NAMALWA (cell line): ENCODE measurements around the gene GJC2.
A peak's percentile ranks its signal among the peaks of the same experiment; 100 is the strongest.
"Not testable (repeated sequence)": the region's sequence is repeated elsewhere in the genome, so short reads cannot be mapped to it uniquely, and the experiment has no call there.

ENCODE experiments used
- DNase-seq: peaks from one replicate; pipeline ENCODE4 v3.0.0-alpha.2; 2015; ENCODE audit warnings: low spot score

Gene GJC2

DNA sequence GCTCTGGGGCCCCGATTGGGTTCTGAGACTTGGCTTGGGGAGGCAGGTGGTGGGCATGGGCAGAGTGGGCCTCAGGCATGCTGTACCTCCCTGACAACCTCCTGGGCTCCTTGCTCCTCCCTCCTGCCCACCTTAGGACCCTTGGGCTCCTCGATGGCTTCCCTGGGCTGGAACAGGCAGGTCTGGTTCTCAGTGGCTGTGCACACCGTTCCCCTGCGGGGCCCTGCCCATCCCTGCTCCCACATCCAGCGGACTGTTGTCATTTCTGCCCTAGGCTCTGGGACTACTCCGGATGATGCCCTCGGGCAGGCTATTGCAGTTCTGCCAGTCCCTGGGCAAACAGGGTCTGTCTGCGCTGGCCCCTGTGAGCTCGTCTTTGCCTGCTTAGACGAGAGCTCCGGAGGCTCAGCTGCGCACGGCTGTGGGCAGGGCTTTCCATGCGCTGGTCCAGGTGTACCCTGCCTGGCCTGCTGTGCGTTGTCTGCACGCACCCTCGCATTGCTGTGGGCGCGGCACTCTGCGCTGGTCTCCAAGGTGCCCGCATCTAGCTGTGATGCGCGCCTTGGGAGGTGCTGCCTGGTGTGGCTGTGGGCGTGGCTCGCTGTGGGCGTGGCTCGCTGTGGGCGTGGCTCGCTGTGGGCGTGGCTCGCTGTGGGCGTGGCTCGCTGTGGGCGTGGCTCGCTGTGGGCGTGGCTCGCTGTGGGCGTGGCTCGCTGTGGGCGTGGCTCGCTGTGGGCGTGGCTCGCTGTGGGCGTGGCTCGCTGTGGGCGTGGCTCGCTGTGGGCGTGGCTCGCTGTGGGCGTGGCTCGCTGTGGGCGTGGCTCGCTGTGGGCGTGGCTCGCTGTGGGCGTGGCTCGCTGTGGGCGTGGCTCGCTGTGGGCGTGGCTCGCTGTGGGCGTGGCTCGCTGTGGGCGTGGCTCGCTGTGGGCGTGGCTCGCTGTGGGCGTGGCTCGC is 24.1 kb downstream of the GJC2 start:
- DNase-seq, result peak; percentile 45

DNA sequence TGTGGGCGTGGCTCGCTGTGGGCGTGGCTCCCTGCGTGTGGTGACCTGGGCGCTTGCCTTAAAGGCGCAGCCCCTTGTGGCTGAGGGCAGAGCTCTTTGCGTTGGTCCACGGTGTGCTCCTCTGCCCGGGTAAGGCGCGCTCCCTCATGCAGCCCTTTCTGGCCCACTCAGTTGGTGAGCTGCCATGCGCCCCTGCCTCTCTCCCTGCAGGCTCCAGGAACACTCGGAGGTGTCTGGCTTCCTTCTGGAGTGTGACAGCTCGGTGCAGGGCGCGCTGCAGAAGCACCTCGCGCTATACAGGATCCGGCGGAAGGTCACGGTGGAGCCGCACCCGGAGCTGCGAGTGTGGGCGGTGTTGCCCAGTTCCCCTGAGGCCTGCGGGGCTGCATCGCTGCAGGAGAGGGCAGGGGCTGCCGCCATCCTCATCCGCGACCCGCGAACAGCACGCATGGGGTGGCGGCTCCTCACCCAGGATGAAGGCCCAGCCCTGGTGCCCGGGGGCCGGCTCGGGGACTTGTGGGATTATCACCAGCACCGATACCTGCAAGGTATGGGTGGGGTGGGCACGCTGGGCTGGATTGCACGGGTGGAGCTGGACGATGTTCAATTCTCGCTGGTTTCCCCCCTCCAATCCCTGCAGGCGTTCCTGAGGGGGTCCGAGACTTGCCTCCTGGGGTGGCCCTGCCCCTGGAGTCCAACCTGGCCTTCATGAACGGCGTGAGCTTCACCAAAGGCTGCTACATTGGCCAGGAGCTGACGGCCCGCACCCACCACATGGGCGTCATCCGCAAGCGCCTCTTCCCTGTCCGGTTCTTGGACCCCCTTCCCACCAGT is 25.0 kb downstream of the GJC2 start:
- peak; percentile 76 for DNase-seq

DNA sequence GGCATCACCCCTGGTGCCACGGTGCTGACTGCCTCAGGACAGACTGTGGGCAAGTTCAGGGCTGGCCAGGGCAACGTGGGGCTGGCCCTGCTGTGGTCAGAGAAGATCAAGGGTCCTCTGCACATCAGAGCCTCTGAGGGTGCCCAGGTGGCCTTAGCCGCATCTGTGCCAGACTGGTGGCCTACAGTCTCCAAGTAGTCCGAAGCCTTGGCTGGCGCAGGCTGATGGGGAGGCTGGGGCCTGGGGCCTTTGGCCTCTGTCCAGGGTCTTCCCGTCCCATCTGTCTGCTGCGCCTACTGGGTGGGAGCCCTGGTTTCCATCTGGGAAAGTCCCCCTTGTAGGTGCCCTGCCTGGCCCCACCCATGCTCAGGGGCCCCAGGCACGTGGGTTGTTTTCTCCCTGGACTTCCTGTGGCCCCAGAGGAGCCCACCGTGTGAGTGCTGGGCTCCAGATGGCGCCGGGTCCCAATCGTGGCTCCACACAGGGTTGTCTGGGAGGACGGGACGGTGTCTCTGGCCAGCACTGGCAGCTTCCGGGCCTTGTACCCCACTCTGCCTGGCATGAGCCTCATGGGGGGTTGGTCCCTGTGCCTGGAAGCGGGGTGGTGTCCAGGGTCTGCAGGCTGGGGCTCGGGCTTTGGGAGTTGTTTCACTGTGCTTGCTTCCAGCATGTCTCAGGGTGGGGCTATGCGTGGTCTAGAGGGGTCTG is 25.7 kb downstream of the GJC2 start:
- no peak for DNase-seq

DNA sequence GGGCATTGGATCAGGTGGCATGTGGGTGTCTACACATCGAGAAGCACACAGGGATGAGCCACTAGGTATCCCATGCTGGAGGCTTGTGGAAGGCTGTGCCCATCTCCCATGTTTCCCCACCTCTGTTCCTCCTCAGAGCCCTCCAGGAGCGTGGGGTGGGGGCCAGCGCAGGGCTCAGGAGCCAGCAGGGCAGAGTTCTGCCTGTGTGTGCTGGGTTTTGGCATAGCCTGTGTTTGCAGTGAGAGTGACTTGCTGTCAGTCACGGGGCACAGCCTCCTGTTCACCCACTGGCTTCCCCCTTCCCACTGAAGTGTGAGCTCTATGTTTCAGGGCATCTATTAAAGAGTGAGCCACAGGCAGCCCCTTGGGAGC is 26.3 kb downstream of the GJC2 start:
- no peak for DNase-seq

DNA sequence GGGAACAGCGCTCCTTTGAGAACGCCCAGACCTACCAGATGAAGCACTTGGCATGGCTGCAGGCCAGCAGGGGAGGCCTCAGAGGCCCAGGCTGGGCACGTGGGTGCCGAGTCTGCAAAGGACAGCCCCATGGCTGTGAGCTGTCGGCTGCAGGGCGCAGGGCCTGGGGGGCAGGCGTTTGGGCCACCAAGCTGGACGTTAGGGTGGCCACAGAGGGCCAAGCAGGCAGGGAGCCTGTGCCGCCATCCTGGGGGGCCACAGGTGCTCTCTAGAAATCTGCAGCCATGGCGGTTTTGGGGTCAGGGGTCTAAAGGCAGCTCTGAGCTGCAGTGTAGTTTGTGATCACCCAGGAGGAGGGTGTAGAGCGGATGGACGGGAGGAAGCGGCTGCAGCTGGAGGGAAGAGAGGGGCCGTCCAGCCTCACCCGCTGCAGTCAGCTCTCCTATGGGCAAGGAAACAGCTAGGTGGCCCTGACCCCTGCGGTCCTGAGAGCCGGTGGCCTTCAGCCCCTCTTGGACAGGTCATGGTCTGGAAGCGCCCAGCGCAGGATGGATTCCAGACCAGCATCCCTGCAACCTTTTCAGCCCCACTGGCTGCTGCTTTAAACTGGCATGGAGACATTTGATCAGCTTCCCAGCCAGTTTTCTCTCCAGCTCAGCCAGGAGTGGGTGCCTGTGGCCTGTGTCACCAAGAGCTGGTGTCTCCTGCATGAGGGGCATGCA is 26.9 kb downstream of the GJC2 start:
- DNase-seq, result no peak

DNA sequence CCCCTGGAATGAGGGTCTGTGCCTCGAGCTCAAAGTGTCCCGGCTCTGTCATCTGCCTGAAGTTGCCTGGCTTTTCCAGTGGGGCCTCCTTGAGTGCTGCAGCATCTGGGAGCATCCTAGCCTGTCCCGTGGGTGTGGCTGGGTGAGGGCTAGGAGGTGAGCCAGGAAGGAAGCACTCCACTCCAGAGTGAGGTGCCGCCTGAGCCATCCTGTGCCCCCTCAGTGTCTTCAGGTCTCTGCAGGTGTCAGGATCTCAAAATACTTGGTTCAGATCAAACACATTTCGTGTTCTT is 27.4 kb downstream of the GJC2 start:
- DNase-seq, result no peak

DNA sequence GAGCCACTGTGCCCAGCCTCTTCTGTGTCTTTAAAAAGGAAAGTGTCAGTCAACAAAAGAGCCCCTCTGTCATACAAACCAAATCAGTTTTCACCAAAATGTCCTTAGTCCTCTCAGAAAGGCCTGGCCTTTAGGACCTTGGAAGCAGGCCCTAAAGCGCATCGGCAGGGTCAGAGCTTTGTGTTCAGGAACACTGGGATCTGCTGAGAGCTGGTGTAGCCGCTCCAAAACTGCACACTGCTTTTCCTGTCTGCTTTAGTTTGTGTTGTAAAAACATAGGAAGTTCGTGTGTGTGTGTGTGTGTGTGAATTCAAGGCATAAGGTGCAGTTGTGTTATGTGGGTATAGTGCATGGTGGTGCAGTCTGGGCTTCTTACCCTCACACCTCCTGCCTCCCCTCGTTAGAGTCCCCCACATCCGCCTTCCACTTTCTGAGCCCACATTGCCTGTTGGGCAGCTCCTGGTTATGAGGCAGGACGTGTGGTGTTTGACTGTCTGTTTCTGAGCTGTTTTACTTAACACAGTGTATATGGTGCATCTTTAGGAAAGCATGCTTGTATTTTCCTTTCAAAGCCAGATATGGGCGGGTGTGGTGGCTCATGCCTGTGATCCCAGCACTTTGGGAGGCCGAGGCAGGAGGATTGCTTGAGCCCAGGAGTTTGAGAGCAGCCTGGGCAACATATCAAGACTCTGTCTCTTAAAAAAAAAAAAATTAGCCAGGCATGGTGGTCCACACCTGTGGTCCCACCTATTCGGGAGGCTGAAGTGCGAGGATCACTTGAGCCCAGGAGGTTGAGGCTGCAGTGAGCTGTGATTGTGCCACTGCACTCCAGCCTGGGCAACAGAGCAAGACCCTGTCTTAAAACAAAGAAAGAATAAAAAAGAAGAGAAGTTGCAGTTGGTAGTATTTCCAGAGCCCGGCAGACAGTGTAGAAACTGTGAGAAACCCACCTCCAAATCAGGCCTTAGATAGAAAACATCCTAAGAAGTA is 28.3 kb downstream of the GJC2 start:
- DNase-seq, result no peak

DNA sequence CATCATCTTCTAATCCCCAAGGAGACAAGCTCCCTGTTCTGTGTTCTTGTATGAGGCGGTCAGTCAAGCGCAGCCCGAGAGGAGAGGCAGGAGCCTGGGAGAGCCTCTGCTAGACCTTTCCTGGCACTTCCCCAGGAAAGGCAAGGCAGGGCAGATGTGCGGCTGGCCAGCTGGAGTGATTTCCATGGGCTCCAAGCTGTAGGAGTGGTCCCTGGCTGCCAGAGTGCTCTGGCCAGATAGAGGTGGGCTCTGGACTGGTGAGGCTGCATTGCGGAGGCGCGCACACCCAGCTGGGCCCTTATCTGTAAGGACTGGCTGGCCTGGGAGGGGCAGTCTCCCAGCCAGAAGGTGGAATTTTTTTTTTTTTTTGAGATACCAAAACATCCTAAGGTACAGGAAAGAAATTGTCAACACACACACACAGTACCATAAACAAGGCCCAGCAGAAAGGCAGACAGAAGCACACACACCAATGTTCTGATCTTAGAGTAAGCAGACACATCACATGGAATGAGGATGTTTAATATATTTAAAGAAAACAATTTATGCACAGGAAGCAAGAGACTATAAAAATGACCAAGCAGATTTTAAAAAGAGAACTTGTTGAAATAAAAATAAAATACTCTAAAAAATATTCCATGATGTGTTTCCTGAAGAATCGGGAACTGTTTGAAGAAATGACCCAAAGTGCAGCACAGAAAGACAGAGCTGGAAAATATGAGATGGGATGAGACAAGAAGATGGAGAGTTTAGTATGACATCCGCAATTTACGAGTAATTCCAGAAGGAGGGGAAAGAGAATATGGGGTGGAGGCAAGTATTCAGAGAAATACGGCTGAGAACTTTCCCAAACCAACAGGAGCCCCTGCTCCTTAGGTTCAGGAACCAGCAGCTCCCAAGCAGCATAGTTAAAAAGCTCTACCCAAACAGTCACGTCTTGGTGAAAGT is 29.3 kb downstream of the GJC2 start:
- no peak for DNase-seq

DNA sequence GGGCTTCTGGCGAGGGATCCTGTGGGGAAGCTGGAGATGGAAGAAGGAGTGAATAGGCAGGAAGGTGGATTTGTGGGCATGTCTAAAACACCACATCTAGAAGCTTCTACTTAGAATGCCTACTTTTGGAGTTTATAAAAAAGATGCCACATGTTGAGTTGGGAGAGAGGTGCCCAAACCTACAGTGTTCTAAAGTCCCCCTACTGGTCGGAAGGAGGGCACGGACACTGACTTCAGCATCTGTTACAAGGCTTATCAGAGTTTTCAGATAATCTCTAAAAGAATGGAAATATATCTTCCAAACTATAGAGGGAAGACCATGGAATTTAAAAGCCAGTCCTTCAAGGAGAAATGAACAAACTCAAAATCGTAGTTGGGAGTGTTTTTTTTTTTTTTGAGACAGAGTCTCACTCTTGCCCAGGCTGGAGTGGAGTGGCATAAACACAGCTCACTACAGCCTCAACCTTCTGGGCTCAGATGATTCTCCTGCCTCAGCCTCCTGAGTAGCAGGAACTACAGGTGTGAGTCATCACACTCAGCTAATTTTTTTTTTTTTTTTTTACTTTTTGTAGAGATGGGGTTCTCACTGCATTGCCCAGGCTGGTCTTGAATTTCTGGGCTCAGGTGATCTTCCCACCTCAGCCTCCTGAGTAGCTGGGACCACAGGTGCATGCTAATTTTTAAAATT is 30.7 kb downstream of the GJC2 start:
- peak; percentile 53 for DNase-seq

DNA sequence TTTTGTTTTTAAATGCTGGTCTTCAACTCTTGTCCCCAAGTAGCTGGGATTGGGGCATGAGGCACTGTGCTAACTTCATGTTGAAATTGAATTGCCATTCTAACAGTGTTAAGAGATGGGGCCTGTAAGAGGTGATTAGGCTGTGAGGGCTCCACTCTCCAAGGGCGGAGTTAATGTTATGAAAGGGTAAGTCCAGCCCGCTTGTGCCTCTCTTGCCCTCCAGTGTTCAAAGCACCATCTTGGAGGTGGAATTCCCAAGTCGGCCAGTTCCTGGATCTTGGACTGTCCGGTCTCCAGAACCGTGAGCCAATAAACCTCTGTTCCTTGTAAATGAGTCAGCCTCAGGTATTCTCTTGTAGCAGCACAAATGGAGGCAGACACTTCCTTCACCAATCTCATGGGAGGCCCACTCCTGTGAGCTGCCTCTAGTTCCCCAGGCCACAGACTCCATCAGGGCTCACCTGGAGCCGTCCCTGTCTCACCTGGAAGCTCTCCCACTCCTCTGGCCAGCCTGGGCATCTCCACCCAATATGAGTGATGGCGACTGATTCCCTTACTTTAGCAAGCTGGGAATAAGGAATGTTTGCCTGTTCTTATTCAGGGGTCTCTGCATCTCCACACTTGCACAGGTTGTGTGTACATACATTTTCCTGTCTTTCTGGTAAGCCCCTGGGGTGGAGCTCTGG is 31.4 kb downstream of the GJC2 start:
- no peak for DNase-seq

DNA sequence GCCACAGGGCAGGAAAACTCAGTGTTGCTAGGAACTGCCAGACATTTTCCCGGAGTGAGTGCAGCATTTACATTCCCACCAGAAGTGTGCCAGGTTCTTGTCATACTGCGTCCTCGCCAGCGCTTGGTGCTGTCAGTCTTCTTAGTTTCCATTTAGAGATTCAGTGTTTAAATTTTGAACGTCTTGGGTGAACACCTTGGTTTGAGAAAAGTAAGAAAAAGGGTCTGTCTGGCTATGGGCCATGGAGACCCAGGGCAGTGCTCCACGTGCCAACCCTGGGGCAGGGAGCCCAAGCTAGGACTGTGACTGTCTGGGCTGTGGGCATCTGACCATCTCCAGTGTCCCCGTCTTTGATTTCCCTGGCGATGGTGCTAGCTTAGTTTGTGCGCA is 31.9 kb downstream of the GJC2 start:
- no peak for DNase-seq

DNA sequence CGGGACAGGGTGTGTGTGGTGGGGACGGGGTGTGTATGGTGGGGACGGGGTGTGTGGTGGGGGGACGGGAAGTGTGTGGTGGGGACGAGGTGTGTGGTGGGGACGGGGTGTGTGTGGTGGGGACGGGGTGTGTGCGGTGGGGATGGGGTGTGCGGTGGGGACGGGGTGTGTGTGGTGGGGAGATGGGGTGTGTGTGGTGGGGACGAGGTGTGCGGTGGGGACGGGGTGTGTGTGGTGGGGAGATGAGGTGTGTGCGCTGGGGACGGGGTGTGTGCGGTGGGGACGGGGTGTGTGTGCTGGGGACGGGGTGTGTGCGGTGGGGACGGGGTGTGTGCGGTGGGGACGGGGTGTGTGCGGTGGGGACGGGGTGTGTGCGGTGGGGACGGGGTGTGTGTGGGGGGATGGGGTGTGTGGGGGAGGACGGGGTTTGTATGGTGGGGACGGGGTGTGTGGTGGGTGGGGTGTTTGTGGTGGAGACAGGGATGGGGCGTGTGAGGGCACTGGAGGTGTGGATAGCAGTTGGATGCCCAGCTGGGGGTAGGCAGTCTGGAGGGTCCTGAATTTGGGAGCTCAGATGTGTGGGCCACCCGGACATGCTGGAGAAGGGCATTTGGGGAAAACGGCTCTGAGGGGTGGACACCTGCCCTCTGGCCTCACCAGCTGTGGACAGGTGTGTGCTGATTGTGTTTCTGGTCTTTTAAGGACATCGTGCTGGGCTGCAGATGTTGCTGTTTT is 32.7 kb downstream of the GJC2 start:
- no peak for DNase-seq

DNA sequence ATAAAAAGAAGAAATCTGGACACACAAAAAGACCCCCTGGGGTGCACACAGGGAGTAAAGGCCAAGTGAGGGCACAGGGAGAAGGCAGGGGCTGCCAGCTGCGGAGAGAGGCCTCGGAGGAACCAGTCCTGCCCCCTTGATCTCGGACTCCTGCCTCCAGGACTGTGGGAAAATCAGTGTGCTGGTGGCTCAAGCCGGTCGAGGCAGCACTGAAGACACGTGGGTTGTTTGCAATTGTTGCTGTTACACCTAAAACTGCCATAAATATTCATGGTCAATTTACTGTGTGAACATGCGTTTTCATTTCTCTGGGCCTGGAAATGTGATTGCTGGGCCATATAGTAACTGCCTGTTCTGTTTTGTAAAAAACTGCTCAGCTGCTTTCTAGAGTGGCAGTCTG is 34.4 kb downstream of the GJC2 start:
- no peak for DNase-seq

DNA sequence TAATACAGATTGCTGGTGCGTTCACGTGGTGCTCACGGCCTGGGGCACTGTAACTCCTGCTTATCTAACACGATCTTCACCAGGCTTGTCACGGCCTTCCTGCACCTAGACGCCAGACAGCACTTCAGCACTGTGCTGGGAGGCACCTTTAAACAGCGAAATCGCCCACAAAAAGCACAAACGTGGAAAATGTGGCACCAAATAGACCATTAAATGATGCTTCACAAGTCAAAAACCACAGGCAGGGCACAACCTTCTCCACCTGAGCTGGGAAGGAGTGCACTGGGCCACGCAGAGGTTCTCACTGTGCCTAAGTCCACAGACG is 35.9 kb downstream of the GJC2 start:
- no peak for DNase-seq

DNA sequence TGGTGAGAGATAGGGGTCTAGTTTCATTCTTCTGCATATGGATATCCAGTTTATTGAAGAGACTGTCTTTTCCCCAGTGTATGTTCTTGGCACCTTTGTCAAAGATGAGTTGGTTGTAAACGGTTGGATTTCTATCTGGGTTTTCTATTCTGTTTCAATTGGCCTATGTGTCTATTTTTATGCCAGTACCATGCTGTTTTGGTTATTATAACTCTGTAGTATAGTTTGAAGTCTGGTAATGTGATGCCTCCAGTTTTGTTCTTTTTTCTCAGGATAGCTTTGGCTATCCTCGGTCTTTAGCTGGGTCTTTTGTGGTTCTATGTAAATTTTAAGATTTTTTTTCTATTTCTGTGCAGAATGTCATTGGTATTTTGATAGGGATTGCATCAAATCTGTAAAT is 38.5 kb downstream of the GJC2 start:
- not testable (repeated sequence) for DNase-seq

DNA sequence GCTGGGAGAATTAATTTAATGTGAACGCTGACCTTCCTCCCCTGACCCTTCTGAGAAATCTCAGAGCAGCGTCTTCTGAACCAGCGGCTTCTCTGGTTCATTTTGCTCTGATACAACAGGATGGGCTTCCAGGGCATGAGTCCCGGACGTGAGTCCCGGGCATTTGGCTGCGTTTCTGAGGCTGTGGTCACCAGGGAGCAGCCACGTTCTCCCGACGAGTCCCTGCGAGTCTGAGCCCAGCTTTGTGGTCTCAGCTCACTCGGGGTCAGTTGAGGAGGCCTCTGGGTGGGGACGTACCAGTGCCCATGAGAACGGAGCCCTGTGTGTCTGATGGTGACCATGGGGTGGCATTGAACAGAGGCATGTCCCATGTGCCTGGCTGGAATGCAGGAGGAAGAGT is 40.5 kb downstream of the GJC2 start:
- DNase-seq, result no peak

DNA sequence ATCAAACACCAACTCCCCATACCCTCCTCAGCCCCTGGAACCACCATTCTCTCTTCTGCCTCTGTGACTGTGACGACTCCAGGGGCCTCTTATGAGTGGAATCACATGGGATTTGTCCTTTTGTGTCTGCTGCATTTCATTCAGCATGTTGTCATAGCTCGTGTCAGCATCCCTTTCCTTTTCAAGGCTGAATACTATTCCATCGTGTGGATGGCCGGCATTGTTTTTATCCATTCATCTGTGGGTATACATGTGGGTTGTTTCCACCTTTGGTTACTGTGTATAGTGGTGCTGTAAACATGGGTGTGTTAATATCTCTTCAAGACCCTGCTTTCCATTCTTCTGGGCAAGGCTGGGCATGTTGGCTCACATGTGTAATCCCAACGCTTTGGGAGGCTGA is 41.0 kb downstream of the GJC2 start:
- DNase-seq, result no peak

DNA sequence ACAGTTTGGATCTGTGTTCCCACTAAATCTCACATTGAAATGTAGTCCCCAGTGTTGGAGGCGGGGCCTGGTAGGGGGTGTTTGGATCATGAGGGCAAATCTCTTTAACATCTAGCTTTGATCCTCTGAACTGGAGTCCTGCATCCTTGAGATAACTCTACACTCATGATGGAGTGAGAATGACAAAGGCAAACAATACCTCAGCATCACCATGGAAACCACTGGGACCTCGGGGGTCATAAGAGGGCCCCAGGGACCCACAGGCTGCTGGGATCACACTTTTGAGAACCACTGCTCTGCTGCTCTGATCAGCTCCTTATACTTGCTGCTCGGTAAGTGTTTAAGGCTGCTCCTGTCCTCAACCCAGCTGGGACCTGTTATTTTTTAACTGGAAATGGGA is 44.7 kb downstream of the GJC2 start:
- no peak for DNase-seq
